ENCODE data around the gene ABCC9.
"Not testable (repeated sequence)": the region's sequence is repeated elsewhere in the genome, so short reads cannot be mapped to it uniquely, and the experiment has no call there.

Gene ABCC9

DNA sequence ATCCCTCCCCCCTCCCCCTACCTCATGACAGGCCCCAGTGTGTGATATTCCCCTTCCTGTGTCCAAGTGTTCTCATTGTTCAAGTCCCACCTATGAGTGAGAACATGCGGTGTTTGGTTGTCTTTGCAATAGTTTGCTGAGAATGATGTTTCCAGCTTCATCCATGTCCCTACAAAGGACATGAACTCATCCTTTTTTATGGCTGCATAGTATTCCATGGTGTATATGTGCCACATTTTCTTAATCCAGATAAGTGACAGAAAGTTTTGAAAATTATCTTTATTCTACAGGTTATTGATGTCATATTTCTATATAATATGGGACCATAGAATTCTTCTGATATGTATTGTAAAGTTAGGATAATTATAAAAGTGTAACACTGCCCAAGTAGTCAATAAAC, 11.3 kb downstream of the ABCC9 start:
- not testable (repeated sequence) for DNase-seq

DNA sequence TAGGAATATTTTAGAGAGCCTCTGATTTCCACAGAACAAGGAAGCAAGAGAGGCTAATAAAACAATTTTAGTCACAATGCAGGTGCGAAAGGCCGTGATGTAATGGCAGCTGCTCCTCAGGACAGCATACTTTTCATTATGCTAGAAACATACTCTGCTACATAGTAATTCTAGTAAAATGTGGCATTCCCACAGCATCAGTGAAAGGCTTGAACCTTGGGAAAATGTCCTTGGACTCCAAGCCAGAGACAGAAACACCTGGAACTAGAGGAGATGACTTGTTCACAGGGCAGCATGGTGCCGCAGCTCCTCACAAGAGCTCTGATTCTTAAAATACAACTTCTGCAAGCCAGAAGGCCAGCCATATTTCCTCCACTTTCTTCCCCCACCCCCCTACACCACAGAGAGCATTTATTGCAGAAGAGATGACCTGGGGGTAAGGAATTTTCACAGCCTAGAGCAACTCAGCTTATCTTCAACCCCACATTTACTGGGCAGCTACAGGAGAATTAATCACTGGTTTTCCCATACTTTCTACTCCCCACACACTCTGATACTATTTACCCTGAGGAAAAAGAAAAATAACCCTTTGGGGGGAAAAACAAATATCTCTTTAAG, 15.8 kb downstream of the ABCC9 start:
- DNase-seq, result no peak

DNA sequence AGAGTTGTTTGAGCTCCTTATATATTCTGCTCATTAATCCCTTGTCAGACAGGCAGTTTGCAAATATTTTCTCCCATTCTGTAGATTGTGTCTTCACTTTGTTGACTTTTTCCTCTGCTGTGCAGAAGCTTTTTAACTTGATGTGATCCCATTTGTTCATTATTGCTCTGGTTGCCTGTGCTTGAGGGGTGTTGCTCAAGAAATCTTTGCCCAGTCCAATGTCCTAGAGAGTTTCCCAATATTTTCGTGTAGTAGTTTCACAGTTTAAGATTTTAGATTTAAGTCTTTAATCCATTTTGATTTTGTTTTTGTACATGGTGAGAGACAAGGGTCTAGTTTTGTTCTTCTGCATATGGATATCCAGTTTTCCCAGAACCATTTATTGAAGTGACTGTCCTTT, 19.8 kb downstream of the ABCC9 start:
- no peak for DNase-seq

DNA sequence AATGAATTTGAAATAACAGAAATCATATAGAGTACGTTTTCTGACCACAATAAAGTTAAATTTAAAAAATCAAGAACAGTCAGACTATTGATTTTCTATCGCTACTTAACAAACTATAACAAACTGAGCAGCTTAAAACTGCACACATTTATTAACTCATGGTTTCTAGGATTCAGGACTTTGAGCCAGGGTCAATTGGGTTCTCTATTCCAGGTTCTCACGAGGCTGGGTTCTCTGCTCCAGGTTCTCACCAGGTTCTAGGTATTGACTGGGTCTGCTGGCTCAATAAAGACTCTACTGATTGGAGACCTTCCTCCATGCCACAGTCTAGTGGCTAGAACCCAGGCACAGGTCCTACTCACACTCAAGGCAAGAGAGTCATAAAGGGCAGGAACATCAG, 22.8 kb downstream of the ABCC9 start:
- DNase-seq, result no peak

DNA sequence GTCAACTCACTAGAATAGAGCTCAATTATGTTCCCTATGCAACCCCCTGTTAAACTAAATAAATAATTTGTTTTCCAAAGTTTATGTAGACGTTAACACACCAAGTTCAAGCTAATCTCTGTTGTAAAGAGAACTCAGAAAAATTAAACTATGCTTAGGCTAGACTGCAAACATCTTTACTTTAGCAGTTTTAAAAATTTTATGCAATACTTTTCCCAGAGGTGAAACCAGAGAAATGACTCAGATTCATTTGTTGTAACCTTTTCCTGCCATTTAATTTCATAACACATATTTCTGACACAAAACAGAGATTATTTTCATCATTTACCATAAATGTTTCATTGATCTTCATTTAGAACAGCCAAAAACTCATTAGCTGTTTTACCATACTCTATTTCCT, 27.4 kb downstream of the ABCC9 start:
- DNase-seq, result no peak

DNA sequence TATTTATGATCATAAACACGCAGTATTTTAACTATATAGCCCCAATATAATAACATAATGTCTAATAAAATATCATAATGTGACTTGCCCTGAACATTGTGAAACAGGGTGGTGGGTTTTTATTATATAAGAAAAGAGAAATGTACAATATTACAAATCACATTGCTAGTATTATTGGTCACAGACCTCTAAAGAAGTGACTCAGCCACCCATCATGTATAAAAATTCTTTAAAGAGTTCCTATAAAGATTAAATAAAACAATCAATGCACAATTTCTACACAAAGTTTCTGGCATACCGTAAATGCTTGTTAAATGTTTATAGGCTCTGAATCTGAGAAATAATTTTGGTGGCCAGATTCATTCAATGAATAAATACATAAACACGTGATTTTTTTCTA, 28.9 kb downstream of the ABCC9 start:
- DNase-seq, result no peak

DNA sequence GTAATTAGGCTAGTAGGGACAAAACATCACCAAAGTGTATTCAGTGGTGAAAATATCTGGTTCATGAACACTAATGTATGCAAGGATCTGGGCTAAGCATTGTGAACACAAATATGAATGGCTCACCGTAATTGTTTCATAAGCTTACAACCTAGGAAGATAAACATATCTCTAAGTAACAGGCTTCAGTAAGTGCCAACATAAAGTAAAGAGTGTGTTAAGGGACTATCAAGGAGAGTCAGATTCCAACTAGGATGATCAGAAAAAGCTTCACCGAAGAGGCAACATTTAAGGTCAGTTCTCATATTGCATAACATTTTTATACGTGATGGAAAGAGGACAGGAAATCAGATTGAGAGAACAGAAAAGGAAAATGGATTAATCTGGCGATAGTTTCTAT, 29.4 kb downstream of the ABCC9 start:
- no peak for DNase-seq

DNA sequence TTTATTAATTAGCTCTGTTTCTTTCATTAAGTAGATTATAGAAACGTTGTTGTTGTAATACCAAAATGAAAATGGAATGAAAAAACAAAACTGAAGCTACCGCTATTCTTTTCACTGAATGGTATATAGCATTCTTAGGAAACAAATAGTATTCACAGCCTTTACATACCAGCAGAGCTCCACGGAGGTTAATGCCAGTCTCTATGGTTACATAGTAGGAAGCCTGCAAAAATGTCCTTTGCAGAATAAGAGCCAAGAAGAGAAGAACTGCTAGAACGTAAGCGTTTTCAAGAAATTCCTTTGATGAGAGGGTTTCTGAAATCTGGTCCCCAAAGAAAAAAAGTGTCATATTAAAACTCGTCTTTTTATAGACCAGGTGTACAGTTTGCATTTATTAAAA, 30.6 kb downstream of the ABCC9 start:
- no peak for DNase-seq

DNA sequence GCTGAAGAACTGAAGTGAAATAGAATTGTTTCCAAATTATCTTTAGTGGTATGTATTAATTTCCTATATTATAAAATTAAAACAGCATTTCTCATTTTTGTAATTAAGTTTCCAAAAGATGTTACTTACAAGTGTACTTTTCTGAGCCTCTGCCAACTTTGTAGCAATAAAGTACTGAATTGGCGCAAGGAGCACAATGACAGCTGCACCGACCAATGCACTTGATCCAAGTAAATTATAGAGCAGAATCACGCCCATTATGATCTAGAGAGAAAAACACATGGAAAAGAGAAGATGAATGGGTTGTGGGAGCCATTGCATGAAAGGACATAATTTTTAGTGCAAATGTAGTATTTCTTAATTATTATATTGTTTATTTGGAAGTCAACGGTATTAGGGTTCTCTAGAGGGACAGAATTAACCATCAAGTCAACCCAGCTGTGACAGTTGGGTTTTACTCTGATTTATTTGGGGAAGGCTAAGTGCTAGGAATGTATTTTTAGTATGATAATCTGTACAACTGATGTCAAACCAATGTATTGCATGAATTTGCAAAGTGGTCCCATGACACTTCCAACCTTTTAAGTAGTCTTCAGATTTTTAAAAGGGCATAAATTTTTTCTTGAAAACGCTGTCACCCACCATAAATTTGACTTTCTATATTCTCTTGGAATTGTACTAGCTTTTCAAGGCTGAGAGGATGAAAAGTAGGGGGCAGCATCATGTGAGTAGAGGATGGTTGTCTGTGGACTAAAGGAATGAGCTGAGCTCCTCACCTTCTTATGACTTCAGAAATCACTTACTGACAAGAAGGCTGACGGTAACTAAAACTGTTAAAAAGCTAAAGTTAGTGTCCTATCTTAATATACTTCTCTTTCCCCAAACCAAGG, 33.0 kb downstream of the ABCC9 start:
- DNase-seq, result no peak

DNA sequence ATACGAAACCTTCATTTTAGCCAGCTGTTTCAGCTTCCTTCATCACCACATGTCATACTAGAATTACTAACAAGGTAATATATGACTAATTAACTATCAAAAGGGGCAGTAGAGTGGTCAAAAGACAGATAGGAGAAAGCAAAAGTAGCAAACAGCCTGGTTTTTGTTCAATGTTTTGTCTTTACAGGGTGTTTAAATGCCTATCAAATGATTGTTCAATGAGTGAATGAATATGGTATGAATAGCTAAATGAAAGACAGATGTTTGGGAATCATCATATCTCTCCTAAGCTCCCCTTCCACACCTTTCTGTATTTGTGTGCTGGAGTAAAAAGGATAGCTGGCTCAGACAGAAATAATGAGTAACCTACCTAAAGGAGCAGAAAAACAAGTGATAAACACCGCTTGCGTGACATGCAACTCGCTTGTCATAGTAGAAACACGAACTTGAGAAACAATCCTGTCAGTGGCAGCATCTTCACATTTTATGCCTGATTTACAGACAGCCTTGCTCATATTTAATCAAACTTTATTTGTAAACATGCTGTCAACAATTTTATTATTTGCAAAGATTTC, 34.2 kb downstream of the ABCC9 start:
- no peak for DNase-seq

DNA sequence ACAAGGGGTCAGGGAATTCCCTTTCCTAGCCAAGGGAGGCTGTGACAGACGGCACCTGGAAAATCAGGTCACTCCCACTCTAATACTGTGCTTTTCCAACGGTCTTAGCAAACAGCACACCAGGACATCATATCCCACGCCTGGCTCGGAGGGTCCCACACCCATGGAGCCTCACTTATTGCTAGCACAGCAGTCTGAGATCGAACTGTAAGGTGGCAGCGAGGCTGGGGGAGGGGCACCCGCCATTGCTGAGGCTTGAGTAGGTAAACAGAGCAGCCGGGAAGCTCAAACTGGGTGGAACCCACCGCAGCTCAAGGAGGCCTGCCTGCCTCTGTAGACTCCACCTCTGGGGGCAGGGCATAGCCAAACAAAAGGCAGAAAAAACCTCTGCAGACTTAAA, 41.7 kb downstream of the ABCC9 start:
- DNase-seq, result not testable (repeated sequence)

DNA sequence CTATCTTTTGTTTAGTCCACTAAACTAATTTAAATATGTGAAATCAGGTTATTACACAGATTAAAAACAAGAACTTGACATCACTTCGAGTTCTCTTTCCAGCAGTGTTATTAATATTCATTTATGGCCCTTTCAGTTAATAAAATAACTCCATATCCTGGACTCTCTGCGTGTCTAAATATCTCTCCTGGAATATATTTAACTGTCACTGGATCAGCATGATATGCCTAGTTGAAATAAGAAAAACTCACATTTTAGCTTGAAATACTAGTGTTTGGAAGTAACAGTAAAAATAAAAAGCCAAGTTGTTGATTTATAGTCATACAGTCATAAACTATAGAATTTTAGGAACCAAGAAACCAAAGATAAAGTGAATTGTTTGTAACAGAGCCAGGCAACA, 45.6 kb downstream of the ABCC9 start:
- DNase-seq, result no peak

DNA sequence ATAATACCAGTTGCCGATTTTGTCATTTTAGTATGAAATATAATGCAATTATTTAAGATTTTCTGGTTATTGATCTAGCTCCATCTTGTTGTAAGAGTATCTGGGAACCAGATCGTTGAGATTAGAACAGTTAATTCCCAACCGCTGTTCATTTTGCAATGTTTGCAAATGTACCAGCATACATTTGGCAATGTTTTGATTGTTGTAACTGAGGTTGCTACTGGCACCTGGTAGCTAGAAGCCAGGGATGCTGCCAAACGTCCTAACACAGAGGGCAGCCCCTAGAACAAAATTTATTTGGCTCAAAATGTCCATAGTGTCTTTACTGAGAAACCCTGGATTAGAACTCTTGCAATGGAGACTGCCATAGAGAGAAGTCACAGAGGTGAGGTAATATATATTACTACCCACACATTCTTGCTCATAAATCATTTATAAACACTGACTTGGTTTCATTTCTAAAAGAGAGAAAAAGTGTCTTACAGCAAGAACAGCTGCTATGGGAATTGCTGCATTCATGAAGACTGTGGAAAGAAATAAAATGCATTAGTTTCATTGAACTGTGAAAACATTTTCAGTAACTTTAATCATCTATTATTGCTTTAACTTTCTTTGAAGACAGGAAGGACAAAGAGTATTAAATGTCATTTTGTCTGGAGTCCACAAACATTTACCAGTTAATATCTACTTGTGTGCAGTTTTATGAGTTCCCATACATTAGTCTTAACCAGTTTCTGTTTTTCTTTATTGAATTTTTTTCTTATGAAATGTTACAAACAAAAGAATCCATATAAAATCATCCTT, 46.2 kb downstream of the ABCC9 start:
- no peak for DNase-seq

DNA sequence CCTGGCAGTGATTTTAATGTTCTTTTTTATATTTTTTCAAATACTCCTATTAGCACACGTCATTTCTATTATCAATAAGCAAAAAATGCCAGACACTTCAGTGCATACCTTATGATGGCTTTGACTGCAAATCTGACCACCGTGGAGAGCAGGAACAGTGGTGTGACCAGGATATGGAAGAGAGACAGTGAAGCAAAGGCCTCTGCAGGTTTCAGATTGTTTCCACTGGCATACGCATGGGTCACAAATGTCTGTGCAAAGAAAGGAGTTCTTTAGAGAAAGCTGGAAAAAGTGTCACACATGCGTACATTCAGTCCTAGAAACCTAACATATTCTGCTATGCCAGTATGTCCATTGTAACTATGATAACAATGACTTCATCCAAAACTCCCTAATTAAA, 47.3 kb downstream of the ABCC9 start:
- no peak for DNase-seq

DNA sequence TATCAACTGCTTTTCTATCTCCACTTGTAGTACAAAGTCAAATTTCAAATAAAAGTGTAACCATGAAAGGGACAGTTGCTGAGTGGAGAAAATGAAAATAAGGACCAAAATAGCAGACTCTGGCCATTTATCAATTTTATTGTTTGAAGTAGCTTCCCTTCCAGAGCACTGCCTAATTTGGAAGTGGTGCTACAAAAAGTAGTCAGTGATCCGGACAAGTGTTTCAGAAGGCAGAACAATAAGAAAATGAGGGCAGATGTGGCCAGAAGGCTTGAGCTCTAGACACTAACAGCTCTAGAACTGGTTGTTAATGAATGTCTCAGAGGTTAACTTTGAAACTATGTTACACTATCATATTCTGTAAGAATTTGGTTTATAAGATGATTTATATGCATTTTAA, 48.9 kb downstream of the ABCC9 start:
- DNase-seq, result no peak

DNA sequence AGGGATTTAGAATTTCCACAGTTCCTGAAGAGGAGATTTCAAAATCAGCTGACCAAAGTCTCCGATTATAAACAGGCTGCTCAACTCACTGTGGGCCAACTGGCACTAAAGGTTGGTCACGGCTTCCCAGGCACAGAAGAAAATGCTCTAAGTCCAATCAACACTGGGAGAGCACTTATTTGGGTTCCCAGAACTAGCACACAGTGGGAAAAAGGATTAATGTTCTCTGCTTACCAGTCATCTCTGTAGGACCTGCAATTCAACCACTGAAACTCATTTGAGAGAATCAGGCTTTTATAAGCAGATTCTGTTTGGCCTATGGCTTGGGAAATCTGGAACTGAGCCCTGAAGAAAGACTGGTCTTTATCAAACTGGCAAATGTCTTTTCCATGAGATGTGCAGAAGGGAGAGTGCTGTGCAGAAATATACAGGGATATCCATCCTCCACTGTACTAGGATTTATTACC, 49.4 kb downstream of the ABCC9 start:
- DNase-seq, result no peak

DNA sequence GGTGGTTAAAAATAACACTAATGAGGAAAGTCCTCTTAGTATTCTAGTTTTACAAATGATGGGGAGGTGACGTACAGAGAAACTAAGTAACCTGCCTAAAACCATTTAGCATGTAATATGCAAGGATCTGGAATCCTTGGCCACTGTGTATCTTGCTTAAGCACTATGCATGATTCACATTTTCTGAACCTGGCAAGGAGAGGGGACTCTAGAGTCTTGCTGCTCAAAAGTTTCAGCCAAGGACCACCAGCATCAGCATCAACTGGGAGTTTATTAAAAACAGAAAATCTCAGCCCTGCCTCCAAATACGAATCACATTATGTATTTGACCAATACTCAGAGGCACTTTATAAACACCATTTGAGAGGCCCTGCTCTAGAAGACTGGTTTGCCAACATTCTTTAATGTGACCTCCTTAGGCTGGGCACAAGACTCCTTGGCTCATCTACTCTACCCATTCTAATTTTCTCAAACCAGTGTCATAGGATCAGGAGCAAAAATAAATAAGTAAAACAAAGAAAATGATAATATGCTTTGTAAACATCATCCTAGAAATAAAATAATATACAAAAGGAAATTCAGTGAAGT, 52.9 kb downstream of the ABCC9 start:
- DNase-seq, result no peak

DNA sequence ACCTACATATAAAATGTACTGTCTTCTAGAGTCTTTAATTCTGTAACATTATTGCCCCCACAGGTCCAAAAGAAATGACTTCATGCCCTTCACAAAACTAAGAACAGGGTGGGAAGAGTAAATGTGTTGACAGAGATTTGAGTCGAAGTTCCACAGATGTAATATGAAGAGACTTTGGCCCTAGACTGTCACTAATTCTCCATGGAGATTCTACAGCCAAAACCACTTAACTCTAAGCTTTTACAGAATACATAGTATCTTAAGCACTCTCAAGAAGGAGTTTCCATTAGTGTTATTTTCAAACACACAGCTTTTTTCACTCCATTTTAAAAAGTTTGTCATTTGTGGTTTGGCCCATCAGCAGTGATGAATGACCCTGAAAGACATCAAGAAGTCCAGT, 56.3 kb downstream of the ABCC9 start:
- no peak for DNase-seq

DNA sequence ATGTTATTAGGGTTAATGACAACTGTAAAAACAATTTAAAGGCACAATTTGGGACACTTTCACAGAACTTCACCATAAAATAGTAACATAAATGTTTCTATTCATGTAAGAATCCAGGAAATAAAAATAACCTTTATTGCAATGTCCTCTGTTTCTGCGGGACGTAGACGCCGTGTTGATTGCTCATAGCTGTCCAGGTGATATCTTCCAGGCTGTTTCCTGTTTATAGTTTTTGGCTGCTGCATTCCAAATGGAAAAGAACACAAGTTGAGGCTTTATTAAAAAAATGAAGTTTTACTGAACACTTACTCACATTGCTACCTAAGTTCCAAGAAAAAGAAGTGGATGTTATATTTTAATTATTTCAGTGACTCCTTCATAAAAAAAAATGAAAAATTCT, 58.6 kb downstream of the ABCC9 start:
- DNase-seq, result no peak

DNA sequence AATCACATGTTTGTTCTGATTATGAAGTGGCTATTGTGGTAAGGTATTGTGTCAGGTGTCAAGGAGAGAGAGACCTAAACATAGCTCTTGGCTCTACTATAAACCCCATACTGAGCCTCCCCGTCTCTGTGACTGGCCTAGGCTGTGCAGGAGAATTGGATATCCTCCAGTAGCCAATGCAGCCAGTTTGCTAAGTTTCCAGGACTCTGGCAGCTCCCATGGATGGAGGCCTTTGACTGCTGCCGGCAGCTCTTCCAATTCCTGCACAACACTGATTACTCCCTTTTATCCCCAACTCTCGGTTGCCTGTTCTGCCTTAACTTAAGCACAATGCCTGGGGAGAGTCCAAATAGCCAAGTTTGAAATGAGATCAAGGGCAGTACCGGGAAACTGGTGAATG, 59.3 kb downstream of the ABCC9 start:
- DNase-seq, result no peak

DNA sequence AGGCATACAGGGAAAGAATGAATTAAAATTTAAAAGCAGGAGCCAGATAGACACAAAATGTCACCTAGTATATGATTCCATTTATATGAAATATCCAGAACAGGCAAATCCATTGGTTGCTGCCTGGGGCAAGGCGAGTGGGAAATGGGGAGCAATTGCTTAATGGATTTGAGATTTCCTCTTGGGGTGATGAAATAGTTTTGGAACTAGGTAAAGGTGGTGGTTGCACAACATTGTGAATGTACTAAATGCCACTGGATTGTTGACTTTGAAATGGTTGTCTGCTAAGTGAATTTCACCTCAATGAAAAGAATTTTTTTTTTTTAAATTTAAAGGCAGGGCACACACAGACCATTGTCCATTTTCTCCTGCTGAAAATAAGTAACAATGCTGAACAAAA, 61.9 kb downstream of the ABCC9 start:
- no peak for DNase-seq

DNA sequence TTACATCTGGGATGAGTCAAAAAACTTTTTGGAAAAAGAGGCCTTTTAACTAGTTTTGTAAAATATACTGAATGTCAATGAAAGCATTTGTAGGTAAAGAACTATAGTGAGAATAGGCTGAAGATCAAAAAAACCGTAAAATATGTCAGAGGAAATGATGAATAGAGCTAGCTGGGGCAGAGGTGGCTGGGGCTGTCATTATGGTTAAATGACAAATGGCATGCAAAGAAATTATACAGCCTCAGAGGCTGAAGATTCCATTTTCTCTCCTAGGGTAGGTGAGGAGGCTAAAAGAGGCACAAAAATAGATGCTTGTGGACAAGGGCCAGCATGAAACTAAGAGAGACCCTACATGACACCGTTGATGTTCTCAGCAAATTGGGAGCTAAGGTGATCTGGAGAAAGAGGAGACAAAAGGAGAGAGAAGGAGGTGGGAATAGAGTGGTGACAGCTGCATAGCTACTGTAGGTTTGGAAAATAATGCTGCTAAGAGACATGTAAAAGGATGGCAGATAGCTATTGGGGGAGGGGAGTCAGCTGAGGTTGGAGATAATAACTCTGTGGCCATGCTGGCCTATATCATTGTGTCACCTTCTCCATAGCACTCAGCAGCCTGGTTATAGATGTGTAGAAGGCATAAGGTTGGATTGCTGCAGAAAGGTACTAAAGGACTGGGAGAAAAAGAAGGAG, 63.8 kb downstream of the ABCC9 start:
- DNase-seq, result no peak
